Stimulated activated CD4-positive, alpha-beta T cell treated with anti-CD3 and anti-CD28 coated beads, Interleukin-4, amount 100 ng/mL, for 48 hours (primary cell): Measurements from ENCODE around the gene ZNF8.
"Not testable (repeated sequence)": the region's sequence is repeated elsewhere in the genome, so short reads cannot be mapped to it uniquely, and the experiment has no call there.

ENCODE experiments used
- DNase-seq, 2 donors: peaks; one replicate each; pipeline ENCODE4 v3.0.0-alpha.2; 2020; ENCODE audit warnings: low read depth in 2 of 2

The ZNF8 gene

DNA sequence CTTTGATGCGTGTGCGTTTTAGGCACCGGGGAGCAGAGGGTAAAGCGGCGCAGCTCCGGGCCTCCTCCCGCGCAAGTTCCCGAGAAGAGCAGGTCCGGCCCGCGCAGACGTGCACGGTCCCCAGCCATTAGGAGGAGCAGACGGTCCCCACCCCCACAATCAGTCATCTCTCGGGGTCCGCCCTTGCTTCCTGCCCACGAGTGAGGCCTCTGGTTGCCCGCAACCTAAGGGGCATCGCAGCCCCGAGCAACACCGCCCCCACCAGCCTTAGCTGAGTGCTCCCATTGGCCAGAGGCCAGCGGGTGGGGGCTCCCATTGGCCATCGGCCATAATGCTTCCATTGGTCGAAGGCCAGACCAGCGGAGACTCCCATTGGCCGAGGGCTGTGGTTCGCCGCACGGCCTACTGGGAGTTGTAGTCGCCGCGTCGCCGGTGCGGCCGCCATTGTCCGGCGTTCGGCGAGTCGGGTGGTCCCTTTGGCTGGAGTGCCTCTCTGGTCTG, at the start of gene ZNF8:
Gene ZNF8 (plus strand): TSS at position 415 of the 501 bp plus-strand sequence. CDS start 127 bp downstream, outside the sequence.
- DNase-seq, result peak; percentile 94 to 97

DNA sequence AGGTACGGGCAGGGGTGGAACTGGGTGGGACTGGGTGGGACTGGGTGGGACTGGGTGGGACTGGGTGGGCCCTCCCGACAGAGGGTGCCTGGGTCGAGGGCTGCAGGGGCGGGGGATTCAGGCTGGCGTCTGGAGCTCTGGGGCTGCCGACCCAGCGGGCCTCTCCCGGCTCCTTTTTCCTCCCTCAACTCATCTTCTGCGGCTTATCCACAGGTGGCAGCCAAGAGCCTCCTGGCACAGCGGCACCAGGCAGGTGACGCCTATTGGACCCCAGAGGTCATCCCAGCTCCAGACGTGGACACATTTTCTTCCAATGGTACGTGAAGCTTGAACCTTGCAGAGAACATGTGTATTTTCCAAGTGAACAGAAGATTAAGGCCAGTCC, 49.5 kb upstream of the ZNF8 start:
- DNase-seq, result peak in 1 of 2 donors; percentile 10

- DNase-seq, result no peak
Measured at GRCh38 chr19:58237324-58237723, 41.4 kb upstream of the ZNF8 start.

GRCh38 chr19:58243351-58243750, 35.4 kb upstream of the ZNF8 start:
- no peak for DNase-seq

GRCh38 chr19:58248886-58249285, 29.9 kb upstream of the ZNF8 start:
- DNase-seq, result no peak

DNA sequence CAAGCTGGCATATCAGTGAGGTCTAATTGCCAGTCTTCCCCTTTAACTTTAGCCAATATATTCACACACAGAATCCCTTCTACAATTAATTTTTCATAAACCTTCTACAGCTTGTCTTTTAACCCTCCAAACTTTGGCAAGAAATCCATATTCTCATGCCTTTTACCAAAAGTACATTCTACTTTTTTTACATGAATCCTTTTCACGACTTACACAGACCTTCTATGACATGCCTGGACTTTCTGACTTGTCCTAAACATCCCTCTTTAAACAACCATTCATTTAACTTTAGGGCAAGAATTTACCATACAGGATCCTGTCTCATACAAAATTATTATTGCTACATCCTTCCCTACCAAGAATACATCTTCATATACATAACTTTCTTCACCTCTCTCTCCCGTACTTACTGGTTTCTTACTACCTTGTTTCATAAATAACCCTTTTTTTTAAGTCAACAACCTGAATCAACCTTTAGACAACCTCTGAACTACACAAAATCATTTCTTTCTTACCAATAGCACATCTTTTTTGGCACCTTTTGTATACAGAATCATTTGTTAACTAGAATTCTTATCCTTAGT, 26.6 kb upstream of the ZNF8 start:
- DNase-seq, result no peak

- DNase-seq, result not testable (repeated sequence)
Measured at GRCh38 chr19:58258259-58258658, 20.5 kb upstream of the ZNF8 start.

DNA sequence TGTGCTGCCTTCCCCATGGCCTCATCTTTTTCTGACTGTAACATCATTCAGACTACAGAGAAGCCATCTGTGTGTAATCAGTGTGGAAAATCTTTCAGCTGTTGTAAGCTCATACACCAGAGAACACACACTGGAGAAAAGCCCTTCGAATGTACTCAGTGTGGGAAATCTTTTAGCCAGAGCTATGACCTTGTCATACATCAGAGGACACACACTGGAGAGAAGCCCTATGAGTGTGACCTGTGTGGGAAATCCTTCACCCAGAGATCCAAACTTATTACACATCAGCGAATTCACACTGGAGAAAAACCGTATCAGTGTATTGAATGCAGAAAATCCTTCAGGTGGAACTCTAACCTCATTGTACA, 17.2 kb upstream of the ZNF8 start:
- DNase-seq, result no peak

DNA sequence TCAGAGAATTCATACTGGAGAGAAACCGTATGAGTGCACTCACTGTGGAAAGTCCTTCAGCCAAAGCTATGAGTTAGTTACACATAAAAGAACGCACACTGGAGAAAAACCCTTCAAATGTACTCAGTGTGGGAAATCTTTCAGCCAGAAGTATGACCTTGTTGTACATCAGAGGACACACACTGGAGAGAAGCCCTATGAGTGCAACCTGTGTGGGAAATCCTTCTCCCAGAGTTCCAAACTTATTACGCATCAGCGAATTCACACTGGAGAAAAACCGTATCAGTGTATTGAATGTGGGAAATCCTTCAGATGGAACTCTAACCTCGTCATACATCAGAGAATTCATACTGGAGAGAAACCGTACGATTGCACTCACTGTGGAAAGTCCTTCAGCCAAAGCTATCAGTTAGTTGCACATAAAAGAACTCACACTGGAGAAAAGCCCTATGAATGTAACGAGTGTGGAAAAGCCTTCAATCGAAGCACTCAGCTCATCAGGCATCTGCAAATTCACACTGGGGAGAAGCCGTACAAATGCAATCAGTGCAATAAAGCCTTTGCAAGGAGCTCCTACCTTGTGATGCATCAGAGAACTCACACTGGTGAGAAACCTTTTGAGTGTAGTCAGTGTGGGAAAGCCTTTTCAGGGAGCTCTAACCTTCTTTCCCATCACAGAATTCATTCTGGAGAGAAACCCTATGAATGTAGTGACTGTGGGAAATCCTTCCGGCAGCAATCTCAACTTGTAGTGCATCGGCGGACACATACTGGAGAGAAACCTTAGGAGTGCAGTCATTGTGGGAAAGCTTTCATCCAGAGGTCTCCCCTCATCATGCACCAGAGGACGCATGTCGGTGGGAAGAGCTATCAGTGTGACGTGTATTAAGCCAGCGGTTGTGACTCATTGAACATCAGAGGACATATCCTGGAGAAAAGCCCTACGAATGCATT, 16.5 kb upstream of the ZNF8 start:
- no peak for DNase-seq

GRCh38 chr19:58262922-58263296, 15.8 kb upstream of the ZNF8 start:
- DNase-seq, result no peak

DNA sequence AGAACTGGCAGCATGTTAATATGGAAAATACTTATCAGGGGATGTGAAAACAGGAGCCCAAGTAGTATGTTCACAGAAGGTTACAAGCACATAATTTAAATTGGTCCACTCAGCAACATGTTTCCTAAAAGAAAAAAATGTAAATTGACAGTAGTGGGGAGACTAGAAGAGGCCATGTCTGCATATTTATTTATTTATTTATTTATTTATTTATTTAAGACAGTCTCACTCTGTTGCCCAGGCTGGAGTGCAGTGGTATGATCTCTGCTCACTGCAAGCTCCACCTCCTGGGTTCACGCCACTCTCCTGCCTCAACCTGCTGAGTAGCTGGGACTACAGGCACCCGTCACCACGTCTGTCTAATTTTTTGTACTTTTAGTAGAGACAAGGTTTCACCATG, 13.7 kb upstream of the ZNF8 start:
- DNase-seq, result no peak

DNA sequence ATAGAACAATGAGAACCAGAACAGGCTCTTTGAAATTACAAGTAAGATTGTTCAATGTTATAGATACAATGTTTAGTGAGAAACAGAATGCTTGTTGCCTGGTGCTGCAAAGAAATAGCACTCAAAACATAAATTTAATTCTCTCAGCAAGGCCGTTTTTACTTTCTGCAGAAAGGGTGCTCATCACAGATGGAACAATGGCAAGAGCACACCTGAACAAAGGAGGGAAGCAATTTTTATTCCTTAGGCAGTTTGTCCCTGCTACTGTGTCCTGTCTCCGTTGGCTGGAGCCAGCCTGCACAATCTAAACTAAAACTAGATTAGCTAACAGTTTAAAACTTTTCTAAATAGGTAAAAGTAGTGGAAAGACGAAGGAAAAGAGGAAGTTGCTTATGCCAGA, 10.4 kb upstream of the ZNF8 start:
- no peak for DNase-seq

DNA sequence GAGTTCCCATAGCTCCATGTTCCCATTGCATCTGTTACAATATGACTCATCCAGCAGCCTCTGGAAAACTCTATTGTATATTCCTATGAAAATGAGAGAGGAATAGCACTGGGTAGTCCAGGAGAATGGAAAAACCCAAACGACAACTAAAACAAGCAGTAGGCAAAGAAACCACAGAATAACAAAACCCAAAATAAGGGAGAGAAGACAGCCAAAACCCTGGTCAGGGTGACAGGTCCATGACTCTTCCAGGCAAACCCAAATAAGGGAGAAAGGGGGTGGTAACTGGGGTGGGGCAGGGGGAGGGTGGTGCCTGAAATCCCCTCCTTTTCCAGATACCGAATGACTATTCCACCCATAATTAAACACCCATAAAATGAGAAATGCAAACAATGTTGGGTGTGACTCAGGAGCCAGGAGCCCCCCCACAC, 4.0 kb upstream of the ZNF8 start:
- no peak for DNase-seq

- DNase-seq, result no peak
Measured at GRCh38 chr19:58275564-58275963, 3.2 kb upstream of the ZNF8 start.

- no peak for DNase-seq
Measured at GRCh38 chr19:58277197-58277596, 1.6 kb upstream of the ZNF8 start.

DNA sequence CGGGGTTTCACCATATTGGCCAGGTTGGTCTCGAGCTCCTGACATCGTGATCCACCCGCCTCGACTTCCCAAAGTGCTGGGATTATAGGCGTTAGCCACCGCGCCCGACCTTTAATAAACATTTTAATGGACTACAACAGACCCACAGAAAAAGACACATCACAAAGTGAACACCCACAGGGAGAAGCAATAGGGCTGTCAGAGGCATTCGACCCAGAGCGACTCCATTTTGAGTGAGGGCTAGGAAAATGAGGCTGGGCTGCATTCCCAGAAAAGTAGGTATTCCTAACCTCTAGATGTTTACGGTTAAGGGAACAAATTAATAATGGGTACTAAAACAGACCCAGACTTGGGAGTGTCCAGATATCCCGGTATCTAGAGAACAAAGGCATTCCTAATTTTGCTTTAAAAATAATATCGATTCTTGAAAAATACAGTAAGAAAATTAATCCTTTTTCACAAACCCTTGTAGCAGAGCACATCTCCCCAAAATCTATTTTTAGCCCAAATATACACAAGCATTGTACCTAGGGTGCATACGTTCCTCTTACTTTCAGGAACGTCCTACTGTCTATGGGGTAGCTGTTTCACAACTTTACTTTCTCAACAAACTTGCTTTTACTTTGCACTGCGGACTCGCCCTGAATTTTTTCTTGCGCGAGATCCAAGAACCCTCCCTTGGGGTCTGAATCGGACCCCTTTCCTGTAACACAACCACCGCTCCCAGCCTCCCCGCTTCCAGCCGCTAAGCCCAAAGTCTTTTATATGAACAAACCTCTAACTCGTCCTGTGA, 811 bp upstream of the ZNF8 start:
- DNase-seq, result no peak

- DNase-seq, result peak; percentile 30 to 35
Measured at GRCh38 chr19:58279042-58279924, 528 bp downstream of the ZNF8 start.

GRCh38 chr19:58279925-58280316, 1.2 kb downstream of the ZNF8 start:
- no peak for DNase-seq

GRCh38 chr19:58284199-58284598, 5.4 kb downstream of the ZNF8 start:
- DNase-seq, result no peak

- no peak for DNase-seq
Measured at GRCh38 chr19:58291943-58292342, 13.2 kb downstream of the ZNF8 start.

DNA sequence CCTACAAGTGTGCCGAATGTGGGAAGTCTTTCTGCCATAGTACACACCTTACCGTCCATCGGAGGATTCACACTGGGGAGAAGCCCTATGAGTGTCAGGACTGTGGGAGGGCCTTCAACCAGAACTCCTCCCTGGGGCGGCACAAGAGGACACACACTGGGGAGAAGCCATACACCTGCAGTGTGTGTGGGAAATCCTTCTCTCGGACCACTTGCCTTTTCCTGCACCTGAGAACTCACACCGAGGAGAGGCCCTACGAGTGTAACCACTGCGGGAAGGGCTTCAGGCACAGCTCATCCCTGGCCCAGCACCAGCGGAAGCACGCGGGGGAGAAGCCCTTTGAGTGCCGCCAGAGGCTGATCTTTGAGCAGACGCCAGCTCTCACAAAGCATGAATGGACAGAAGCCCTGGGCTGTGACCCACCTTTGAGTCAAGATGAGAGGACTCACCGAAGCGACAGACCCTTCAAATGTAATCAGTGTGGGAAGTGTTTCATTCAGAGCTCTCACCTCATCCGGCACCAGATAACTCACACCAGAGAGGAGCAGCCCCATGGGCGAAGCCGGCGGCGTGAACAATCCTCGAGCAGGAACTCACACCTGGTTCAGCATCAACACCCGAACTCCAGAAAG, 16.1 kb downstream of the ZNF8 start:
- DNase-seq, result no peak
